Caco-2 (cell line): Measurements from ENCODE around the gene EGFR. TPM values are rescaled to one million over a fixed set of nuclear protein-coding genes. Genes with fewer than 3 reads are reported as not detected.
A peak's percentile ranks its signal among the peaks of the same experiment; 100 is the strongest.

Source experiments
- BruUV-seq: library from RNA; stranded (reverse); fragments of 400-500 nt; replicated peaks from 2 replicates; lab custom pipeline; 2021; lab: Mats Ljungman, UMichigan
- CTCF ChIA-PET: fragments of 300-600 bp; sonication (Branson Sonifier 250); formaldehyde crosslinking; loops from one replicate; lab custom pipeline; 2022; ENCODE audit warnings: antibody characterized with exemption; lab: Charles Lee
- POLR2A ChIA-PET: fragments of 300-600 bp; sonication (Branson Sonifier 250); formaldehyde crosslinking; loops from one replicate; lab custom pipeline; 2022; ENCODE audit warnings: antibody characterized with exemption; lab: Charles Lee
- DNase-seq, 2 experiments: peaks; one replicate each; pipeline versions ENCODE4 v3.0.0 to v3.0.0-alpha.2; 2020 to 2022
- H3K27me3 ChIP-seq: replicated peaks from 2 replicates; pipeline ENCODE4 v1.6.0; 2011; ENCODE audit warnings: low read length; ENCODE audit not compliant: control insufficient read depth, insufficient read depth
- H3K36me3 ChIP-seq: 2 replicates; pipeline ENCODE4 v1.5.1; 2011; ENCODE audit warnings: low read length; ENCODE audit not compliant: control insufficient read depth, insufficient read depth
- H3K4me1 ChIP-seq: fragments of 250-450 bp; sonication (Bioruptor Pico); 2 replicates; pipeline ENCODE4 v1.5.1; 2020; ENCODE audit warnings: mild to moderate bottlenecking
- H3K4me3 ChIP-seq: 2 replicates; pipeline ENCODE4 v1.5.1; 2011; ENCODE audit warnings: low read depth, mild to moderate bottlenecking, control low read depth, low read length
- H3K9me3 ChIP-seq: fragments of 250-450 bp; sonication (Bioruptor Pico); 2 replicates; pipeline ENCODE4 v1.5.1; 2020; ENCODE audit warnings: mild to moderate bottlenecking, moderate library complexity
- H3K27ac Mint-ChIP-seq: one replicate; pipeline ENCODE4 v1.8.0; 2022; ENCODE audit warnings: mixed read lengths; ENCODE audit not compliant: unreplicated experiment
- H3K27me3 Mint-ChIP-seq: one replicate; pipeline ENCODE4 v1.8.0; 2022; ENCODE audit warnings: mixed read lengths; ENCODE audit not compliant: insufficient read depth, unreplicated experiment
- H3K36me3 Mint-ChIP-seq: one replicate; pipeline ENCODE4 v1.8.0; 2022; ENCODE audit warnings: mild to moderate bottlenecking, mixed read lengths; ENCODE audit not compliant: insufficient read depth, unreplicated experiment
- H3K4me1 Mint-ChIP-seq: one replicate; pipeline ENCODE4 v1.8.0; 2022; ENCODE audit warnings: low read depth, mixed read lengths; ENCODE audit not compliant: unreplicated experiment
- H3K4me3 Mint-ChIP-seq: one replicate; pipeline ENCODE4 v1.8.0; 2022; ENCODE audit warnings: mild to moderate bottlenecking, moderate library complexity, mixed read lengths; ENCODE audit not compliant: unreplicated experiment
- H3K9me3 Mint-ChIP-seq: one replicate; pipeline ENCODE4 v1.8.0; 2022; ENCODE audit warnings: mixed read lengths; ENCODE audit not compliant: unreplicated experiment
- CTCF ChIP-seq, 2 experiments: fragments of 200-600 bp in 1 of 2; IDR thresholded peaks; 1 replicate in 1 of 2; 2 replicates in 1 of 2; pipeline versions ENCODE4 v1.5.1 to v1.8.0; 2011 to 2022; ENCODE audit warnings: antibody characterized with exemption in 1 of 2, control low read depth in 1 of 2, inconsistent platforms in 1 of 2, low read depth in 1 of 2, low read length in 1 of 2, mild to moderate bottlenecking in 1 of 2, moderate library complexity in 1 of 2; ENCODE audit not compliant: insufficient read depth in 1 of 2, severe bottlenecking in 1 of 2, unreplicated experiment in 1 of 2
- intact Hi-C: fragments of 100-400 bp; cut with micrococcal nuclease; formaldehyde crosslinking; loops from one replicate; pipeline ENCODE4 v1.10.0; 2022; ENCODE audit not compliant: unreplicated experiment
- total RNA-seq: library from RNA; stranded (reverse); gene quantifications from 2 replicates; pipeline ENCODE4 v1.2.3, GENCODE V29; 2022

The EGFR gene
- total RNA-seq, 1 experiment from 2014 or later: 60.1 TPM

- Histone ChIP-seq H3K9me3 (no peaks in the 10 kb centered on the region), H3K27me3 (no peaks in the 10 kb centered on the region), H3K4me1 (peaks cover 79% of the 10 kb centered on the region), H3K4me3 (no peak overlapping the region), H3K36me3 (peaks cover 6% of the 10 kb centered on the region; the same call in 1 of the 2 replicates)
- H3K9me3 Mint-ChIP-seq: no peaks in the 10 kb centered on the region
- H3K4me3 Mint-ChIP-seq: peak overlapping the region; percentile 68
- H3K27me3 Mint-ChIP-seq: no peaks in the 10 kb centered on the region
- no TSS peak for BruUV-seq
- peak; percentile 63 to 74 for TF ChIP-seq CTCF (IDR thresholded peaks at IDR 0.05; ENCODE audit: insufficient read depth in 1 of 2, low read depth in 1 of 2, low read length in 1 of 2, severe bottlenecking in 1 of 2, unreplicated experiment in 1 of 2)
- peaks cover 36% of the 10 kb centered on the region for H3K36me3 Mint-ChIP-seq
- intact Hi-C loops: loop anchor here (1.0 to 2.0 kb wide), 8 partner anchors 8 to 406 kb away; no protein-coding TSS in a partner anchor
- H3K27ac Mint-ChIP-seq: peak overlapping the region; percentile 92
- peak; percentile 93 to 96 for DNase-seq
- POLR2A ChIA-PET: no interaction called here
- peaks cover 51% of the 10 kb centered on the region for H3K4me1 Mint-ChIP-seq
- CTCF ChIA-PET: interaction anchor here (0.8 to 2.4 kb wide), 8 partner anchors 36 to 393 kb away, joined by 3 to 34 read pairs (median 4); no protein-coding TSS in a partner anchor
Measured at GRCh38 chr7:55180963-55181542, 162.2 kb downstream of the EGFR start.

- Mint-ChIP-seq H3K9me3 (no peaks in the 10 kb centered on the region), H3K4me3 (peak overlapping the region; percentile 68), H3K27ac (peak overlapping the region; percentile 92), H3K4me1 (peaks cover 58% of the 10 kb centered on the region), H3K36me3 (peaks cover 41% of the 10 kb centered on the region), H3K27me3 (no peaks in the 10 kb centered on the region)
- BruUV-seq: no TSS peak
- Histone ChIP-seq H3K27me3 (no peaks in the 10 kb centered on the region), H3K36me3 (peaks cover 6% of the 10 kb centered on the region; the same call in 1 of the 2 replicates), H3K4me1 (peaks cover 86% of the 10 kb centered on the region), H3K4me3 (0 out of 2 replicates have a peak overlapping the region, but pooled peaks have one; percentile 2), H3K9me3 (no peaks in the 10 kb centered on the region)
- POLR2A ChIA-PET: interaction anchor here (0.6 kb wide), 1 partner anchor 159 kb away, joined by 3 read pairs; no protein-coding TSS in a partner anchor
- intact Hi-C loops: loop anchor here (1.0 to 2.0 kb wide), 8 partner anchors 8 to 407 kb away; no protein-coding TSS in a partner anchor
- DNase-seq: peak; percentile 50 to 70
- CTCF ChIA-PET: interaction anchor here (0.5 to 2.4 kb wide), 6 partner anchors 37 to 304 kb away, joined by 3 to 34 read pairs (median 4); no protein-coding TSS in a partner anchor
- TF ChIP-seq CTCF (IDR thresholded peaks at IDR 0.05; ENCODE audit: insufficient read depth in 1 of 2, low read depth in 1 of 2, low read length in 1 of 2, severe bottlenecking in 1 of 2, unreplicated experiment in 1 of 2): no peak
Measured at GRCh38 chr7:55181762-55182161, 162.9 kb downstream of the EGFR start.

- POLR2A ChIA-PET: no interaction called here
- H3K36me3 Mint-ChIP-seq: peaks cover 57% of the 10 kb centered on the region
Measured at GRCh38 chr7:55183897-55184296, 165.1 kb downstream of the EGFR start.

More at GRCh38 chr7:55183897-55184296, 165.1 kb downstream of the EGFR start:
- H3K27me3 Mint-ChIP-seq: no peaks in the 10 kb centered on the region
- H3K4me3 ChIP-seq: no peak overlapping the region
- DNase-seq: no peak
- CTCF ChIA-PET: interaction anchor here (1.4 kb wide), 1 partner anchor 71 kb away, joined by 6 read pairs; no protein-coding TSS in a partner anchor
- H3K4me3 Mint-ChIP-seq: peak overlapping the region; percentile 42
- intact Hi-C loops: no loop called here
- peak overlapping the region; percentile 92 for H3K27ac Mint-ChIP-seq
- peaks cover 82% of the 10 kb centered on the region for H3K4me1 ChIP-seq
- BruUV-seq: no TSS peak
- no peaks in the 10 kb centered on the region for H3K27me3 ChIP-seq
- TF ChIP-seq CTCF (IDR thresholded peaks at IDR 0.05; ENCODE audit: insufficient read depth in 1 of 2, low read depth in 1 of 2, low read length in 1 of 2, severe bottlenecking in 1 of 2, unreplicated experiment in 1 of 2): no peak
- H3K4me1 Mint-ChIP-seq: peaks cover 62% of the 10 kb centered on the region
- H3K36me3 ChIP-seq: peaks cover 7% of the 10 kb centered on the region; the same call in 1 of the 2 replicates
- H3K9me3 ChIP-seq: no peaks in the 10 kb centered on the region
- no peaks in the 10 kb centered on the region for H3K9me3 Mint-ChIP-seq
